HG03045 (cell line): ENCODE results near the gene PTOV1.
A peak's percentile ranks its signal among the peaks of the same experiment; 100 is the strongest.

Experiments used
- ATAC-seq: cut with Tn5 transposase; IDR thresholded peaks from one replicate; pipeline ENCODE4 v1.9.1; 2021; ENCODE audit warnings: mild to moderate bottlenecking, moderate library complexity; ENCODE audit not compliant: unreplicated experiment

PTOV1 gene

DNA sequence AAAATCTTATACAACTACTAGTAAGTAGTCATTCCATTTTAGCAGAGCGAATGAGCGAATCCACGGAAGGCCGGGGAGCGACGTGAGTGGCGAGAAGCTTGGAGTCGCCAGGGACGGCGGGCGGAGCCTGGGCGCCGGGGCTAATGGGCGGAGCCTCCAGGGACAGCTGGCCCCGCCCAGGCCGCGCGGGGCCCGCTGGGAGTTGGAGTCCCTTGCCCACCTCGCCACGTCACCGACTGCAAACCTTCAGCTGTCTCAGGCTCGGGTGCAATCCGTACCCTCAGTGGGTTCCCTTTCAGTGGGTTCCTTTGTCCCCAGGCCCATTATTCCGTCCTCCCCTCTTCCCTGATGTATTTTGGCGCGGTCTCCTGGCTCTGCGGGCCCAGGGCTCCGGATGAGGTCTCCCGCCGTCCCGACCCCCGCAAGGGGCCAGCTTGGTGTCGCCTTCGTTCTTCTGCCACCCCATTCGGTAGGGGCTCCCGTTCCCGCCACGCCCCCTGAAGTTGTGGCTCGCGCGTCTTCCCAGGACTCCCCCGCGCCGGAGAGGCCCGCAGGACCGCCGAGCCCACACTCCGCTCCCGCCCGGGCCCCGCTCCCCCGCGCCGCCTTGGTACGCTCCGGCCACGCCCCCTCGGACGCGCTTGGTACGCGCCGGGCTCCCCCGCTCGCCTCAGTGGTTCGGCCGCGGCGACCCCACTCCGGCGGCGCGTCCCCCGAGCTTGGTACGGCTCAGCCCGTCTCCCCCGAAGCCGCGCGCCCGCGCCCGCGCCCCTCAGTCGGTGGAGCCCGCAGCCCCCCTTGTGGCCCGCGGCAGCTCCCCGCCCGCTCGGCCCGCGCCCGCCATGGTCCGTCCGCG lies at the start of gene PTOV1:
Gene PTOV1 (plus strand): TSS at position 673 of the 856 bp plus-strand sequence.
- ATAC-seq: peak; percentile 72

DNA sequence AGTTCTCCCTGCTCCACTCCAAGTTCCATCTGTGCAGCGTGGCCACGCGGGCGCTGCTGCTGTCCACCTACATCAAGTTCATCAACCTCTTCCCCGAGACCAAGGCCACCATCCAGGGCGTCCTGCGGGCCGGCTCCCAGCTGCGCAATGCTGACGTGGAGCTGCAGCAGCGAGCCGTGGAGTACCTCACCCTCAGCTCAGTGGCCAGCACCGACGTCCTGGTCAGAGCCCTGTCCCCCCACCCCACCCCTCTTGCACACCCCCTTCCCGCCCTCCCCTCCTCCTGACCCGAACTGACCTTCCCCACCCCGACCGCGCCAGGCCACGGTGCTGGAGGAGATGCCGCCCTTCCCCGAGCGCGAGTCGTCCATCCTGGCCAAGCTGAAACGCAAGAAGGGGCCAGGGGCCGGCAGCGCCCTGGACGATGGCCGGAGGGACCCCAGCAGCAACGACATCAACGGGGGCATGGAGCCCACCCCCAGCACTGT lies 49.5 kb upstream of the PTOV1 start:
- ATAC-seq: no peak

DNA sequence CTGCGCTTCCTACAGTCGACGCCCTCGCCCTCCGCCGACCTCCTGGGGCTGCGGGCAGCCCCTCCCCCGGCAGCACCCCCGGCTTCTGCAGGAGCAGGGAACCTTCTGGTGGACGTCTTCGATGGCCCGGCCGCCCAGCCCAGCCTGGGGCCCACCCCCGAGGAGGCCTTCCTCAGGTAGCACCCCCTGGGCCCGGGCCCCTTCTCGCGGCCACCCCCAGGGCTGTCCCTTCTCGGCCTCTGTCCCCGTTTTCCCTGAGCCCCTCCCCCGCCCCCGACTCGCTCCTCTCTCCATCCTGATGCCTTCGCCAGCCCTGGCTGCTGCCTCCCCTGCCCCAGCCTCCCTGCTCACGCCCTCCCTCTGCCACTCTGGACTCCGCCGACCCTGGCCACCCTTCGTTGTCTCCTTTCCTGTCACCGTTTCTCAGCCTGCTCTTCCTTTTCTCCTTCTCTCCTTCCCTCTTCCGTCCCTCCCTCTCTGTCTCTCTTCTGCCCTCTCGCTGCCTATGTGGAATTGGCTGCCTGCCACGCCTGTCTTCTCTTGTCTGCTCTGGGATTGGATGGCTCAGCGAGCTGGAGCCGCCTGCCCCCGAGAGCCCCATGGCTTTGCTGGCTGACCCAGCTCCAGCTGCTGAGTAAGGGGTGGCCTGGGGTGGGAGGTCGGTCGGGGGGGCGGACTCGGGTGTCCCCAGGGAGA lies 48.8 kb upstream of the PTOV1 start:
- no peak for ATAC-seq

DNA sequence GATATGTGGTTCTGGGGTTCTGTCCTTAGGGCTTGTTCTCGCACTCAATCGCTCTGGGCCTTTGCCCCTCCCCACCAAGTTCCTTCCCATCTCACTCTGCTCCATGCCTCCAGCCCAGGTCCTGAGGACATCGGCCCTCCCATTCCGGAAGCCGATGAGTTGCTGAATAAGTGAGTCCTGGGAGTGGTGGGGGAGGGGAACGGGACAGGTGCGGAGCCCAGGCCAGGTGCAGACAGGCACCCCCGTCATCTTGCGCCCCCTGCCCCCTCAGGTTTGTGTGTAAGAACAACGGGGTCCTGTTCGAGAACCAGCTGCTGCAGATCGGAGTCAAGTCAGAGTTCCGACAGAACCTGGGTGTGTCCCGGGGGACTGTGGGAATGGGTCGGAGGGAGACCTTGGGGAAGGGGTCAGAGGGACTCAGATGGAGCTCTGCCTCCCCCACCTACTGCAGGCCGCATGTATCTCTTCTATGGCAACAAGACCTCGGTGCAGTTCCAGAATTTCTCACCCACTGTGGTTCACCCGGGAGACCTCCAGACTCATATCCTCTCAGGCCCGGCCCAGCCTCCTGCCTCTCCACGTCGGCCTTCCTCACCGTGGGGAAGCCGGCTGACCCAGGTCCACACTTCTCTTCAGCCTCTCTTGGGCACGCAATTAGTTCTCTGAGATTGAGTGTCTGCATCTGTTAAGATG lies 48.0 kb upstream of the PTOV1 start:
- no peak for ATAC-seq

DNA sequence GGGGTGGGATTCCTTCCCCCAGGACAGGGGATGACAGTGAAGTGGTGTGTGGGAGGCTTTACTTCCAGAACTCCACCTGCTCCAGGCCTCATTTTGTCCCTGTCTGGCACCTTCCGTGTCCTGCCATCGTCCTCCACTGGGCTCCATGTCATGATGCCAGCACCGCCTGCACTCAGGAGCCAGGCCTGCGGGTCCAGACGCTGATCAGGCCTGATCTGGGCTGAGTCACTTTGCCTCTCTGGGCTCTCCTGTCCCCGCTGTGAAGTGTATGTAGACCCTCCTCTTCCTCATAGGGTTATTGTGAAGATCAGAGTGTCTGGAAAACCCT lies 47.5 kb upstream of the PTOV1 start:
- ATAC-seq: no peak

DNA sequence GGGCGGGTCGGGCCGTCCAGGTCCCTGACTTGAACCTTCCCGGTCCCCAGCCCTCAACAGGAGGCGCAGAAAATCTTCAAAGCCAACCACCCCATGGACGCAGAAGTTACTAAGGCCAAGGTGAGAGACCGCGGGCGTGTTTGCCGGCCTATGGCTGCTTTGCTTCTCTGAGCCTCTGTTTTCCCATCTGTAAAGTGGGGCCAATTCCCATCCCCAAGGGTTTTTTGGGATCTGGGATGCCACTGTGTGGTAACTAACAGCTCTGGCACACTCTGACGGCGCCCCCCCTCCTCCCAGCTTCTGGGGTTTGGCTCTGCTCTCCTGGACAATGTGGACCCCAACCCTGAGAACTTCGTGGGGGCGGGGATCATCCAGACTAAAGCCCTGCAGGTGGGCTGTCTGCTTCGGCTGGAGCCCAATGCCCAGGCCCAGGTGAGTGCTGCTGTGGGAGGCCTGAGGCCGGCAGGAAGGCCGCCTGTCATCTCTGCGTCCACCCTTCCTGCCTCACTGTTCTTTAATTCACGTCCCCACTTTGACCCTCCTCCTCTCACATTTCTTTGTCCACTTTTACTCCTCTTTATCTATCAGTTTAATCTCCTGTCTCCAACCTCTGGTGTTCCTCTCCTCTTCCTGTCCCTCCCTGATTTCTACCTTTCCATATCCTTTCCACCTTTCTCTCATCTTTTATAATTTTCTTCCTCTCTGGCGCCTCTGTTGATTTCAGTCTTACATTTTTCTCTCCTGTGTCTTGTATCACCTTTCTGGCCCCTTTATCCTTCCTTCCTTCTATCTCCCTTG lies 44.9 kb upstream of the PTOV1 start:
- no peak for ATAC-seq

DNA sequence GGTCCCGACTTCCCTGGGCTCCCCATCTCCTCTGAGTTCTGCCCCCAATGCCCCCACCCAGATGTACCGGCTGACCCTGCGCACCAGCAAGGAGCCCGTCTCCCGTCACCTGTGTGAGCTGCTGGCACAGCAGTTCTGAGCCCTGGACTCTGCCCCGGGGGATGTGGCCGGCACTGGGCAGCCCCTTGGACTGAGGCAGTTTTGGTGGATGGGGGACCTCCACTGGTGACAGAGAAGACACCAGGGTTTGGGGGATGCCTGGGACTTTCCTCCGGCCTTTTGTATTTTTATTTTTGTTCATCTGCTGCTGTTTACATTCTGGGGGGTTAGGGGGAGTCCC lies 44.4 kb upstream of the PTOV1 start:
- no peak for ATAC-seq

DNA sequence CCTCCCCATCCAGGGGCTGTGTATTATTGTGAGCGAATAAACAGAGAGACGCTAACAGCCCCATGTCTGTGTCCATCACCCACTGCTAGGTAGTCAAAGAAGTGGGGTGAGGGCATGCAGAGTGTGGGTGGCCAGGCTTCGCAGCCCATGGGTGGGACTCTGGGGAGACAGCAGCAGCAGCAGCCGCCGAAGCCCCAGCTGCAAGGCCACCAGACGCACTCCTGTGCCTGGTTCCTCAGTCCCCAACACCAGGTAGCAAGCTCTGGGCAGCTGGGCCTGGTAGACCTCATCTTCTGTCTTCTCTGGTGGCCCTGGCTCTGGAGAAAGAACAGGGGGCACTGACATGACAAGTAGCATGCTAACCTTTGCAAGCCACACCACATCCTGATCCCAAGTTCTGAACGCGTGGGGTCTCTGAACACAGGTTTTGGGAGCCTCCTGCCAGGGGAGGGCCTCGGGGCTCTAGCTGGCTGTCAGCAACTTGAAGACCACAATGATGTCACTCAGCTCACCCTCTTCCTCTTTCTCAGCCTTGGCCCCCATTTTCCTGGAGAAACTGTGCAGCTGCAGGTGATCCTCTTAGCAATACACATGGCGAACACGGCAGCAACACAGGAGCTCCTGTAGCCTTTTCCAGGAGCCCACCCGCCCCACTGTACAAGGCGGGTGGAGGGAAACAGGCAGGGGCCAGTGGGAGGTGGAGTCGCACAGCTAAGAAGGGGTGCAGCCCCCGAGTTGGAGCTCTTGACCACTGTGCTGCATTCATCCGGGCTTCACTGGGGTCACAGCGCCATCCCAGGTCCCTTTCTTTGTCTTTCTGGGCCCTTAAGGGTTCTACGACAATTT lies 43.7 kb upstream of the PTOV1 start:
- no peak for ATAC-seq

DNA sequence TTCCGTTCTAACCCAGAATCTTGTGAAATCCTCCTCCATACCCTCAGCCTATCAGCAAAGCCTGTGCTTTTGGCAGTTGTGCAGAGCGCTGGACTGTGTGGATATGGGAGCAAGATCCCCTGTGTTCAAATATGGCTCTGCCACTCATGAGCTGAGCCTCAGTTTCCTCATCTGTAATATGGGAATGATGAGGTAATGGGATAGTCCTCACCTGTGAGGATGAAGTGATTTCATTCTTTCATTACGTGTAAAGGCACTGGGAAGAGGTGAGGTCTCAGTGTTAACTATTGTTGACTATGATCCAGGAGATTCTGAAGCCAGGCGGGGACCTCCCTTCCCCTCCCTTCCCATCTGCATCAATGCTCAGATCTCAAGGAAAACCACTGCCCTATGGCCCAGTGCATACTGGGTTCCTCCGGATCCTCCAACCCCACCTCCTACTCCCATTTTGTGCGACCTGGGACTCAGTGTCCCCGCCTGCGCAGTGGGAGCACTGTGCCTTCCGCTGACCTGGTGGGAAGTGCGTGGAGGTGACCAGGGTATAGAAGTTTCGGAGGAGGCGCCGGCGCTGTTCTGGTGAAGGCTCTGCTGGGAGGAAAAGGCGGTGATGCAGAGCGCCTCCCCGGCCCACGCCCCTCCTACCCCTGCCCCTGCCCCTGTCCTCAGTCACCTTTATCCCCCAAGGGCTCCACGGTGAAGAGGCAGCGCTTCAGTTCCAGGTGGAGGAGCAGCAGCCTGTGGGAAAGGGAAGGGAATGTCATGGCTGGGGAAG lies 42.9 kb upstream of the PTOV1 start:
- ATAC-seq: no peak

DNA sequence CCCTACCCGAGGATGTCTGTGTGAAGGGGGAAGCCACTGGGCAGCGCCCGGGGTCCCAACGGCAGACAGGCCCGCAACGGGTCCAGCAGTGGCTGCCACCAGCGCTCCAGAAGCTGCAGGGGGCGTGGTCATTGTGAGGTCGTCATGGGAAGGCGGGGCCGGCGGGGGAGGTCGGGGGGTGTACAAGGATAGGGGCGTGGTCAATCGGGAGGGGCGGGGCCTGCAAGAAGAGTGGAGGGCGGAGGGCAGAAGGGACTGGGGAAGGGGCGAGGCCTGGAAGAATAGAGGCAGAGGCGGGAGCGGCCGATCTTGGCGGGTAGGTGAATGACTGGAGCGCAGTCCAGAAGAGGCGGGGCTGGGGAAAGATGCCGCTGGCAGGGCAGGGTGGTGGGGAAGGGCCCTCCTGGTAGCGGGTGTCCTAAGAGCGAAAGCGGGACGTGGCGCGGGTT lies 42.2 kb upstream of the PTOV1 start:
- no peak for ATAC-seq

DNA sequence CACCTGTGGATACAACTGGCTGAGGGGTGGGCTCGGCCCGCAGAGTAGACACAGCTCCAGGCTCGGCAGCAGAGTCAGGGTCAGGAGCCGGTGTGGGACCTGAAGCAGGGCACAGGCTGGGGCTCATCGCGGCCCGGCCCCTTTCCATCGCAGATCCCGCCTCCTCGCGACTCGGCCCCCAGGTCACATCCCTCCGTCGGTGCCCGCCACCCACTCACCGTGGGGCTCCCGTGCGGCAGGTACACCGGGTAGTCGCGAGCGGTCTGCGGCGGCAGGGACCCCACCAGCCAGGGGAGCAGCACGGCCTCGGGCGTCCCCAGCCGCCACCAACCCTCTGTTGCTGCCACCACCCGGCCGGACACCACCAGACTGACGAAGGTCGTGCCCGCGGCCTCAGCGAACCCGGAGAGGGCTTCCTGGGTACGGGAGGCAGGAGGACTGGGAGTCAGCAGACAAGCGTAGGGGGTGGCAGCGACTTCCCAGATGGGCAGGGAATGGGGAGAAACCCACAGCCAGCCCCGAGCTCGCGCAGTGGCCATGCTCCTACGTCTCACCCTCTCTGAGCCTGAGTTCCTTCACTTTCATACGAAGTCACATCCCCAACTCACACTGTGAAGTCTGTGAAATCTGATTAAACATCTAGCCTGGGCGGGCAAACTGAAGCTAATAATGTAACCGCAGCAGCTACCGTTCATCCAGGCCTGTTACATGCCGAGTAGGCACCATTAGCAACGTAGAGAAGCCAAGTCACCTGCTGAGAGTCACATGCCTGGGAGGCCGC lies 41.6 kb upstream of the PTOV1 start:
- ATAC-seq: no peak

DNA sequence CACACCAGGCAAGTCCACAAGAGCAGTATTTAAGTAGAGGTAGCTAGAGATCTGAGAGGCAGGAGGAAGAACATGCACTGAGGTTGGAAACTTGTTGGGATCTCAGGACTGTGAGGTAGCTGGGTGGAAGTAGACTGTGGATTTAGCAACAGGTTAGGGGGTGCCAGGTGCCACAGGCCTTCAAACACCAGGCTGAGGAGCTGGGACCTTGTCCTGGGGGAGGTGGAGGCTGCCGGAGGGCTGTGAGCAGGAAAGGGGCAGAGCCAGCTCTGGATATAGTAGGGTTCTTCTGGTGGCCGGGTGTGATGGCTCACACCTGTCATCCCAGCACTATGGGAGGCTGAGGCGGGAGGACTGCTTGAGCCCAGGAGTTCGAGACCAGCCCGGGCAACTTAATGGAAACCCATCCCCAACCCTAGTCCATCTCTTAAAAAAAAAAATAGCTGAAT lies 41.0 kb upstream of the PTOV1 start:
- ATAC-seq: no peak

DNA sequence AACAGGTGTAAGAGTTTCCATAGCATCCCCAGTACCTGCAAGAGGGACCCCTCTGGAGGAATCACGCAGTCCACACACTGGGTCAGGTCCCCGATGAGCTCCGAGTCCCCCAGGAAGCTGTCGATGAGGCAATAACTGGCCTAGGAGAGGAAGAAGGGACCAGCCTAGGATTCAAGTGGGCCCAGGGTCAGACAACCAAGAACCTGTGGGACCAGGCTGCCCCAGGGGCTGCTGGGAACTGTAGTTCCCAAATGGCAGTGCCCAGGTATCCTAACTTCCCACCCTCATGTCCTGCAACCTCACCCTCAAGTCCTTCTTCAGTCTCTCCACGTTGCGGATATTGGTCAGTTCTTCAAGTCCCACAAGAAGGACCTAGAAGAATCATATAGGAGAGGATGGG lies 39.6 kb upstream of the PTOV1 start:
- no peak for ATAC-seq

DNA sequence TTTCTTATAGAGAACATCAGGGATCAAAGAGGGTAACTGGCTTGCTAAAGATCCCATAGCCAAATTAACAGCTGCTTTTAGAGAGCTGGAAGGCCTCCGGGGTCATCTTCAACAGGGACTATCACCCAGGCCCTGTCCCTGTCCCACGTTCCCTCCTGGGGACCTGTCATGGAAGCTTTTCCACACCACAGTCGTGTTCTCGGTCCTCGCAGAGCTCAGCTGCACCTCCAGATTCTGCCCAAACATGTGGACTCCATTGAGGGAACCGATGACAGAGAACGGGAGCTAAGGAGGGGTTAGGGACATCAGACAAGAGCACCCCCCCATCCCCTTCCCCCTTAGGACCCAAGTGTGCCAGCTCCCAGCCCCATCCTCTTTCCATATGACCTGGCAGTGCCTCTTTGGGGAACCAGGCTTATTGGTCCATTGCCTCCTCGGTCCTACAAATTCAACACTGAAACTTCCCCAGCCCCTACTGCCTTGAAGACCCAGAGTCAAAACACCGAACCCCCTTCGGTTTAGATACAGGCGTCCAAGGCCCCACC lies 38.4 kb upstream of the PTOV1 start:
- no peak for ATAC-seq

DNA sequence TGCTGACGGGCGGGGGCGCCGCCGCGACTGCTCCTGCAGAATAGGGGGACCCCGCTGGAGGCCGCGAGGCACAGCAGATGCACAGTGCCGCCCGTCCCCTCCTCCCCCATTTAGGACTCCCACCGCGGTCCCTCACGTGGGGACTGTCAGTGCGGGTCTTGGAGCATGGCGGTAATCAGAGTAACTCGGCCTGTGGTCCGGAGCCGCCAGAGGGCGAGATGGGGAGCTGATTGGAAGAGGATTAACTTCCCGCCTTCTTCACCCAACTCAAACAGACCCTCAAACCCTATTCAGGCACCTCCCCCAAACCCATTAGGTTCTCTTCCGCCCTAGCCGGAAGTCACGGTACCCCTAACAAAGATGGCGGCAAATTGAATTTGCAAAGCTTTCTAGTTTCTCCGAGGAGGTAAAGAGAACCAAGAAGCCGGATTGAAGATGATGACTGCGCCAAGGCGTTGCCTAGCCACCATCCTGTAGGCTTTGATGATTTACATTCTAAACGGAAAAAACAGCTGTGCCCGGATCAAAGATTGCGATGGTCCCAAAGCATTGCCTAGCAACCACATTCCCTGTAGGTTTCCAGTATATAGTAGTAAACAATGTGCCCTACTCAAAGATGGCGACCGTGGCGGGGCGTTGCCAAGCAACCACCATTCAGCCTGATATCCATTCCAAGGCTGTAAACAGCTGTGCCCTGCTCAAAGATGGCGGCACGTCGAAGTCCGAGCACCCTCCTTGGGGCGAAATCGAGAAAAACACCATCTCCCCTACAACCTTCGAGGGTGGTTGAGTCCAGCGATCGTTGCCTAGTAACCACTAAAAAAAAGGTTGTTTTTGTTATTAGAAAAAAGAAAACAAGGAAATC lies 37.7 kb upstream of the PTOV1 start, which contains the start of gene FUZ:
Gene FUZ (minus strand): TSS at position 296 of the 865 bp plus-strand sequence. CDS start 186 bp downstream, at position 110.
- ATAC-seq: peak; percentile 47

DNA sequence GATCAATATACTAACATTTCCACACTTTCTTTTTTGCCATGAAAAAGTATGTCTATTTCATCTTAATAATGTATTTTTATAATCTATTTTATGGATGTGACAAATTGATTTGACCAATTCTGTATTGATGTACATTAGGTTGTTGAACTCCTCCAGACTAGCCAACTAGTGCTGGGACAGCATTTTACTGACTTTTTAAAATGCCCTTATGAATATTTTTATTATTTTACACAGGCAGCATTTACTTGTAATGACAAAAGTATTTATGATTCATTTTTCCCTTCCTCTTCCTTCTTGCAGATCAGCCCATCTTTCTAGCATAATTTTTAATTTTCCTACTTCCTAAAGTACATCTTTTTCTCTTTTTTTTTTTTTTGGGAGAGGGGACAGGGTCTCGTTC lies 36.9 kb upstream of the PTOV1 start:
- no peak for ATAC-seq

DNA sequence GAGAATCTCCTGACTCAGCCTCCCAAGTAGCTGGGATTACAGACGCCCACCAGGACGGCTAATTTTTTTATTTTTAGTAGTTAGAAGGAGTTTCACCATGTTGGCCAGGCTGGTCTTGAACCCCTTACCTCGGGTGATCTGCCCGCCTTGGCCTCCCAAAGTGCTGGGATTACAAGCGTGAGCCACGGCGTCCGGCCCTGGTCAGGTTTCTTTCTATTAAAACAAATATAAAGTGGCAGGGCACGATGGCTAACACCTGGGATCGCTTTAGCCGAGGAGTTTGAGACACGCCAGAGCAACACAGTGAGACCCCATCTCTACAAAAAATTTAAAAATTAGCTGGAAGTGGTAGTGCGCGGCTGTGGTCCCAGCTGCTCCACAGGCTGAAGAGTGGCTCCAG lies 34.4 kb upstream of the PTOV1 start:
- ATAC-seq: no peak
